HL-60/S4 treated with retinoic acid at 250 ng/mL for 4 days and 3 days (cell line): Measurements from ENCODE around the gene TLL2.

Source experiments
- in situ Hi-C: fragments of 300-500 bp; cut with MboI; formaldehyde crosslinking; loops from 2 replicates; pipeline ENCODE4 v1.7.0; 2022; ENCODE audit warnings: low sequenced_read_pairs

Gene TLL2

GRCh38 chr10:96367470-96367869 is 146.3 kb downstream of the TLL2 start:
- in situ Hi-C loops = no loop called here

DNA sequence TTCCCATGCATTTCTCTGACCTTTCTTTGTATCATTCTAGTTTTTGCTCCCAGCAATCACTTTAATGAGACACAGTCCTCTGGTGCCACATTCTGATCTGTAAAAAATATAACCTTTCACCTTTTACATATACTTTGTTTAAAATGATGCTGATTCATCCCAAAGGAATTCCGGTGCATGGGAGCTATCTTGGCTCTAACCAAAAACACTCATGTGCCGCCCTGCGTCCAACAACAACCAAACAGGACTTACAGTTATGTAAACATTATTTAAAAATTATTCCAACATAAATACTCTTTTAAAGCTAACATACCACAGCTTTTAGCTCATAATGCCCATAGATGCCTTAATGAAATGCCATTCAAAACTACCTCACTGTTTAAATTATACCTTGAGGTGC is 147.2 kb downstream of the TLL2 start:
- in situ Hi-C loops = no loop called here

- in situ Hi-C loops = no loop called here
Measured at GRCh38 chr10:96365571-96365970, 148.2 kb downstream of the TLL2 start.

DNA sequence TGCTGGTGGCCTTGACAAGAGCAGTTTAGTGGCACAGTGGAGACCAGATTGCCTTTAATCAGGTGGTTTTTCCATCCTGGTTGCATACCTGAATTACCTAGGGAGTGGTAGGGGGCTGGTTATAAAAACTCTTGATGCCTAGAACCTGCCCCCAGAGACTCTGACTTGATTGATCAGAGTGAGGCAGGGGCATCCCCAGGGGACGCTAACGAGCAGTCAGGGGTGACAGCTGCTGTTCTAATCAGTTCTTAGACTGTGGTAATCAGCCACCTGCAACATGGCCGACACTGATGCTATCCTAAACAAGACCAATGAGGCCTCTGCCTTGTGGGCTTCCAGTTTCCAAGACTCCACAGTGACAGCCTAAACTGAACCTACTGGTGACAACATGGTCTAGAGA is 153.0 kb downstream of the TLL2 start:
- in situ Hi-C loops = no loop called here

GRCh38 chr10:96360331-96360730 is 153.4 kb downstream of the TLL2 start:
- in situ Hi-C loops = no loop called here

- in situ Hi-C loops = no loop called here
Measured at GRCh38 chr10:96359616-96360015, 154.1 kb downstream of the TLL2 start.

GRCh38 chr10:96358851-96359540 is 154.7 kb downstream of the TLL2 start, which contains the start of gene OPALIN:
Gene OPALIN, minus strand, starts transcription at chr10:96359002. Its CDS starts 106 bp downstream, at chr10:96358896.
- in situ Hi-C loops = no loop called here

GRCh38 chr10:96357038-96357620 is 156.6 kb downstream of the TLL2 start:
- in situ Hi-C loops = no loop called here

DNA sequence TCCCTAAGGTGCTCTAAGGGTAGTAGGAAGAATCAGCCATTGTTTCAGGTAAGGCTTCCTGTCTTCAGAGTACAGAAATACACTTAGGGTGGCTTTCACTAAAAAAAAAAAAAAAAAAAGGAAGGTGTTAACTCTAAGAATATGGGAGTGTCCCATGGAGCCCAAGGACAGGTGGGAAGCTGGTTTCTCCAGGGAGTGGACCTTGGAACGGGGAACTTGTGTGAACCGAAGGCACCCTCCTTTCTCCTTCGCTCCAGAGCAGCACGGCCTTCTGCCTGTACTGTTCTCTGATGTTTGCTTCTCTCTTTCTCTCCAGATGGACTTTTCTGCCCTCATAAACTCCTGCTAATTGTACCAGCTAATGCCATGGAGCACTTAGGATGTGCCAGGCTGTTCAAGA is 161.1 kb downstream of the TLL2 start:
- in situ Hi-C loops = no loop called here

- in situ Hi-C loops = no loop called here
Measured at GRCh38 chr10:96352027-96352426, 161.7 kb downstream of the TLL2 start.

- in situ Hi-C loops = no loop called here
Measured at GRCh38 chr10:96346295-96346694, 167.4 kb downstream of the TLL2 start.

- in situ Hi-C loops = no loop called here
Measured at GRCh38 chr10:96345222-96345621, 168.5 kb downstream of the TLL2 start.

- in situ Hi-C loops = no loop called here
Measured at GRCh38 chr10:96344178-96344577, 169.5 kb downstream of the TLL2 start.

DNA sequence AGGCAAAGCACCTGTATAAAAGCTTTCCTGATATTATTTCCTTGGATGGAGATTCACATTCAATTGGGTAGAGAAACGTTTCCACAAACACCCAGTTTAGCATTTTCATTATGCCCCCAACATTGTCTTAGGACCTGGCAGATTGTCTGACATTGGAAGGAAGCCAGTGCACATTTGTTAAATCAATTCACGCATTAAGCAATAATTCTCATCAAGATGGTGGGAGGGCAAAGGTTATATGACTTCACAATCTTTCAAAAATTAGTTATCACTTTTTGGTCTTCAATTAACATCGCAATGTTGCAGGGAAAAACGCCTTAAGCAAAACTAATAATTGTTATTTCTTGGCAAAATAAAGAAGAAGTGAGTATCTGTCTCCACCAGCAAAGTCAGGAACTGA is 171.3 kb downstream of the TLL2 start:
- in situ Hi-C loops = no loop called here

GRCh38 chr10:96341219-96342182 is 172.2 kb downstream of the TLL2 start:
- in situ Hi-C loops = no loop called here

GRCh38 chr10:96339956-96340904 is 173.5 kb downstream of the TLL2 start:
- in situ Hi-C loops = no loop called here

GRCh38 chr10:96339383-96339782 is 174.3 kb downstream of the TLL2 start:
- in situ Hi-C loops = no loop called here

- in situ Hi-C loops = no loop called here
Measured at GRCh38 chr10:96338279-96338925, 175.3 kb downstream of the TLL2 start.

GRCh38 chr10:96337106-96337505 is 176.6 kb downstream of the TLL2 start:
- in situ Hi-C loops = no loop called here
